ENCODE data around the gene GGCX.
"Not testable (repeated sequence)": the region's sequence is repeated elsewhere in the genome, so short reads cannot be mapped to it uniquely, and the experiment has no call there.

GGCX gene

GRCh38 chr2:85561280-85562212, at the start of gene GGCX:
Gene GGCX, minus strand, starts transcription at chr2:85561493. Its CDS starts 65 bp downstream, at chr2:85561428.
- peak; percentile 94 for DNase-seq

- no peak for DNase-seq
Measured at GRCh38 chr2:85607268-85608215, 46.2 kb upstream of the GGCX start.

- no peak for DNase-seq
Measured at GRCh38 chr2:85606116-85606455, 44.8 kb upstream of the GGCX start.

- peak; percentile 91 for DNase-seq
Measured at GRCh38 chr2:85605406-85606115, 44.3 kb upstream of the GGCX start.

- DNase-seq, result no peak
Measured at GRCh38 chr2:85604568-85605339, 43.5 kb upstream of the GGCX start.

GRCh38 chr2:85604133-85604444, 42.8 kb upstream of the GGCX start:
- not testable (repeated sequence) for DNase-seq

- DNase-seq, result peak; percentile 90
Measured at GRCh38 chr2:85602476-85603234, 41.4 kb upstream of the GGCX start, which contains the start of gene TMEM150A. Gene TMEM150A, minus strand, starts transcription at chr2:85602698. Its CDS starts 750 bp downstream, at chr2:85601948.

GRCh38 chr2:85601771-85602475, 40.6 kb upstream of the GGCX start:
- DNase-seq, result peak; percentile 19

- no peak for DNase-seq
Measured at GRCh38 chr2:85600951-85601770, 39.9 kb upstream of the GGCX start.

GRCh38 chr2:85600235-85600575, 38.9 kb upstream of the GGCX start:
- no peak for DNase-seq

GRCh38 chr2:85599468-85600234, 38.4 kb upstream of the GGCX start:
- DNase-seq, result no peak

GRCh38 chr2:85598594-85599340, 37.5 kb upstream of the GGCX start:
- no peak for DNase-seq

- no peak for DNase-seq
Measured at GRCh38 chr2:85597241-85597640, 35.9 kb upstream of the GGCX start.

- DNase-seq, result no peak
Measured at GRCh38 chr2:85596486-85597143, 35.3 kb upstream of the GGCX start.

GRCh38 chr2:85596026-85596333, 34.7 kb upstream of the GGCX start:
- no peak for DNase-seq

GRCh38 chr2:85595301-85596025, 34.2 kb upstream of the GGCX start, which contains the start of gene RNF181:
Gene RNF181, plus strand, starts transcription at chr2:85595745. Its CDS starts 19 bp downstream, at chr2:85595764.
- DNase-seq, result peak; percentile 99

GRCh38 chr2:85594715-85595300, 33.5 kb upstream of the GGCX start:
- DNase-seq, result no peak
